Thoracic aorta (tissue), 2 donors: ENCODE data around the gene SPDYE17. TPM values are rescaled to one million over a fixed set of nuclear protein-coding genes. Genes with fewer than 3 reads are reported as not detected.
"Not testable (repeated sequence)": the region's sequence is repeated elsewhere in the genome, so short reads cannot be mapped to it uniquely, and the experiment has no call there.

Experiments
- ATAC-seq: fragments of 150-250 bp; one replicate; pipeline ENCODE4 v1.8.0; 2017; ENCODE audit warnings: low read depth; ENCODE audit not compliant: insufficient number of reproducible peaks, low FRiP score
- DNase-seq: peaks from one replicate; pipeline ENCODE4 v3.0.0-alpha.2; 2020; ENCODE audit warnings: low spot score
- H3K27ac ChIP-seq, 2 donors: fragments of 200-600 bp; sonication (generic); 1 replicate in 1 of 2; 2 replicates in 1 of 2; pipeline ENCODE4 v1.5.1; 2016; ENCODE audit warnings: mild to moderate bottlenecking in 2 of 2, moderate library complexity in 2 of 2
- H3K27me3 ChIP-seq: fragments of 200-600 bp; sonication (generic); replicated peaks from 2 replicates; pipeline ENCODE4 v1.6.0; 2016; ENCODE audit warnings: mild to moderate bottlenecking; ENCODE audit not compliant: insufficient read depth
- H3K36me3 ChIP-seq: fragments of 200-600 bp; sonication (generic); one replicate; pipeline ENCODE4 v1.5.1; 2016
- H3K4me1 ChIP-seq, 2 donors: fragments of 200-600 bp; sonication (generic); 1 replicate in 1 of 2; 2 replicates in 1 of 2; pipeline versions ENCODE4 v1.5.1 to v1.6.0; 2016; ENCODE audit warnings: low read depth in 2 of 2, mild to moderate bottlenecking in 1 of 2; ENCODE audit not compliant: control insufficient read depth in 1 of 2
- H3K4me3 ChIP-seq: fragments of 200-600 bp; sonication (generic); 2 replicates; pipeline ENCODE4 v1.5.1; 2016; ENCODE audit warnings: mild to moderate bottlenecking
- H3K9me3 ChIP-seq: fragments of 200-600 bp; sonication (generic); 2 replicates; pipeline ENCODE4 v1.5.1; 2016
- total RNA-seq, 2 donors: library from RNA; depleted of rRNA; stranded (reverse); fragments of >200 nt; gene quantifications; one replicate each; pipeline versions ENCODE4 v1.1.0 to v1.2.3, GENCODE V29; 2016

The SPDYE17 gene
- total RNA-seq, 2 donors from 2014 or later = not detected

DNA sequence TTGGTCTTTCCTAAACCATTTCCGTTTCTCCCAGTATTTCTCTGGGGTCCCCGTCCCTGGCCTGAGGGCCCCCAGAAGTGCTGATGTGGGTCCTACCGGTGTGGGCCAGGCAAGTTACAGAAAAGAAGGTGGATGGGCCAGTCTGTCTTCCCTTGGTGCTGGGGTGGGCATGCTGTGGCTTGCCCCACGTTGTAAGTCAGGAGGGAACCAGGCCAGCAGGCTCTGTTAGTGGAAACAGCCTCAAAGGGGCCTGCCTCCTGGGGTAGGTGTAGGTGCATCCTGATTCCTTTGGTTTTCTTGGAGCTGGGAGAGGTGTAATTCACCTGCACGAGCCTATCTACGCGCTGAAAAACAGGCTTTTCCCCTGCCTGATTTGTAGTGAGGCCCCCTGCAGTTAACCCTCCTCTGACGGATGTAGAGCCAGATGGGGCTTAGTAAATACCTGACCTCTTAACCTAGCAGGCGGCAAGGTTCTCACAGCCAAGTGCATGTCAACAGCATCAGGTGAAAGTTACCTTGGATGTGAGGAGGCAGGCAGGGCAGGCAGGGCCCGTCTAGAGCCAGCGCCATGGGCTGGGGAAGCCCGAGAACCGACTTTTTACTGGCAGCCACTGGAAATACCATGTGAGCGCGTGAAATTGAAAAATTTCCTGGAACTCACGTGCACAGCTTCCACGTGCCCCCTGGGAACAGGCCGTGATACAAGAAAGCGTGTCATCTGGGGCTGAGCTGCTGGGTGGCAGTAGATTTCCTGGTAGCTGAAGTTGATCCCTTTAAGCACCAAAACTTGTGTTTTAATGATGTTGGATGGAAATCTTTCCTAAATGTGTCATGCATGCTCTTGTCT lies 48.0 kb downstream of the SPDYE17 start:
- H3K36me3 ChIP-seq, H3K4me3 ChIP-seq, H3K27ac ChIP-seq, H3K27me3 ChIP-seq, DNase-seq, H3K4me1 ChIP-seq, H3K9me3 ChIP-seq, ATAC-seq: not testable (repeated sequence)

DNA sequence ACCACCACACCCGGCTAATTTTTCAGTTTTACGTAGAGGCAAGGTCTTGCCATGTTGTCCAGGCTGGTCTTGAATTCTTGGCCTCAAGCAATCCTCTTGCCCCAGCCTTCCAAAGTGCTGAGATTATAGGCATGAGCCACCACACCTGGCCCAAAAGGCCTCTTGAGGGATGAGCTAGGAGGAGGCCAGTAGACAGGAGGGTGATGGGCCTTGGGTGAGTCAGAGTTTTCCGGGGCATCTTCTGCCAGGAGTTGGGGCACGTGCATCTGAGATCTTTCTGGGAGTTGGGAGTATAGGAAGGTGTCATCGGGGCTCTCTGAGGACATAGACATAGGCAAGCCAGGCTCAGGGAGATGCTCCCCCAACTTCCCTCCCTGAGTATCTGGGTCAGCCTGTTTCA lies 48.8 kb downstream of the SPDYE17 start:
- not testable (repeated sequence) for H3K4me3 ChIP-seq, H3K4me1 ChIP-seq, DNase-seq, ATAC-seq, H3K27me3 ChIP-seq, H3K9me3 ChIP-seq, H3K27ac ChIP-seq, H3K36me3 ChIP-seq

DNA sequence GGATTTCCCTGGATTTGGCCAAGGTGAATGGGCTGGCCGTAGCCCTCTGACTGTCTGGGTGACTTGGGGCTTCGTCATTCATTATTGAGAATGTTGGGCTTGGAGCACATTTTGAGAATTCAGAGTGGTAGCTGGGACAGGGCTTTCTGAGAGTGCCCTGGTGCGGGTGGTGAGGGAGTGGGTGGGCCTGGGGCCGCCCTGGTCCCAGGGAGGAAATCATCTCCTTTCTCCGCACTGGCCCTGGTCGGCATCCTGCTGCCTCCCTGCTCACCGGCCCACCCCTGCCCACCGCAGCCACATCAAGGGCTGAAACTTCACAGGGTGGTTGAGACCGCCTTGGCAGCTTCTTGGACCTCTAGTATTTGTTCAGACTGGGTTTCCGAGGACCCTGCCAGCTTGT lies 49.7 kb downstream of the SPDYE17 start:
- H3K27me3 ChIP-seq, DNase-seq, H3K9me3 ChIP-seq, H3K27ac ChIP-seq, ATAC-seq, H3K36me3 ChIP-seq, H3K4me3 ChIP-seq, H3K4me1 ChIP-seq: not testable (repeated sequence)

DNA sequence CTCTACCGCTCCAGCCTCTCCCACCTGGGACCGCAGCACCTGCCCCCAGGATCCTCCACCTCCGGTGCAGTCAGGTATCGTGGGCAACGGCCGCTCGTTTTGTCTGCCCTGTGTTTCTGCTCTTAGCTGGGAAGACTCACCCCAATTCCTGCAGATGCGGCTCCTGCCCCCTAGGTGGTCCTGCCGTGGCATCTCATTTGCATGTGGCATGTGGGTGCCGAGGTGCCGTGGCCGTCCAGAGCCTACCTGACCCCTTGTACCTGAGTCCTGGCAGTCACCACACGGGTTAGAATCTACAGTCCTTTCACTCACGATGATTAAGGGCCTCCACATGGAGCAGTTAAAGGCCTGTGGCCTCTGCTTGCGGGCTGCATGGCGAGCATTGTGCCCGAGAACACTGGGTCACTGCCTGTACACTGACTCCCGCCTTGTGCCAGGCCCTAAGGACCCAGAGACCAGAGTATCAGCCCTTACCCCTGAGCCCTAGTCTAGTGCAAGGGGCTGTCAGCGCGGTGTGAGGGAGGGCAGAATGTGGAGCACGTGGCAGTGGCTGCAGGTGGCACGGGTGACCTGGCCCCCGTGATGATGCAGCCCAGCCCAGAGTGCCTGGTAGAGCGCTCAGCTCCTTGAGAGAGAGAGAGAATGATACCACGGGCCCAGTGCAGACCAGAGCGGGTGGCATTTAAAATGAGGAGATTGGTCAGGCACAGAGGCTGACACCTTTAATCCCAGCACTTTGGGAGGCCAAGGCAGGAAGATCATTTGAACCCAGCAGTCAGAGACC lies 50.8 kb downstream of the SPDYE17 start:
- H3K4me1 ChIP-seq, H3K27ac ChIP-seq, H3K36me3 ChIP-seq, H3K9me3 ChIP-seq, H3K27me3 ChIP-seq, H3K4me3 ChIP-seq, DNase-seq, ATAC-seq: not testable (repeated sequence)

DNA sequence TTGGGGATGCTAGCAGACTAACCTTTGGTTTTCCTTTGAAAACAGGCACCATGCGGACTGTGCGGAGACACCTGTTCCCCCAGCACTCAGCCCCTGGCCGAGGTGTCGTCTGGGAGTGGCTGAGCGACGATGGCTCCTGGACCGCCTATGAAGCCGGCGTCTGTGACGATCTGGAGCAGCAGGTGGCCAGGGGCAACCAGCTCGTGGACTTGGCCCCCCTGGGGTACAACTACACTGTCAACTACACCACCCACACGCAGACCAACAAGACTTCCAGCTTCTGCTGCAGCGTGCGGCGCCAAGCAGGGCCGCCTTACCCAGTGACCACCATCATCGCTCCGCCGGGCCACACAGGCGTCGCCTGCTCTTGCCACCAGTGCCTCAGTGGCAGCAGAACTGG lies 51.6 kb downstream of the SPDYE17 start:
- H3K4me1 ChIP-seq, H3K27ac ChIP-seq, H3K9me3 ChIP-seq, ATAC-seq, H3K4me3 ChIP-seq, H3K27me3 ChIP-seq, DNase-seq, H3K36me3 ChIP-seq: not testable (repeated sequence)

DNA sequence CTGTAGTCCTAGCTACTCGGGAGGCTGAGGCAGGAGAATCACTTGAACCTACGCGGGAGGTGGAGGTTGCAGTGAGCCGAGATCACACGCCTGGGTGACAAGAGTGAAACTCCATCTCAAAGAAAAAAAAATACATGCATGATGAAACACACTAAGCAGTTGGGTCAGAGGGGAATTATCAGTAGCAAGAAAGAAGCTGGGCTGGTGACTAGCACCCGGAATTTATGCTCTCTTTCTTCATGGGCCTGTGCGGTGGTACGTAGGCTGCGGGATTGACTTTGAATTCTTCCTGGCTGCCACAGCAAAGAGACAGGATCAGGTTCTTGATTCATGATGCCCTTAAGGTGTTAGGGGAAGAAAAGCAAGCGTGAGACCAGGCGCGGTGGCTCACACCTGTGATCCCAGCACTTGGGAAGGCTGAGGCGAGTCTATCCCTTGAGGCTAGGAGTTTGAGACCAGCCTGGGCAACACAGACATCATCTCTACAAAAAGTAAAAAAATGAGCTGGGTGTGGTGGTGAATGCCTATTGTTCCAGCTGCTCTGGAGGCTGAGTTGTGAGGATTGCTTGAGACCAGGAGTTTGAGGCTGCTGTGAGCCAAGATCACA lies 54.3 kb downstream of the SPDYE17 start:
- H3K27ac ChIP-seq, ATAC-seq, H3K27me3 ChIP-seq, H3K9me3 ChIP-seq, H3K36me3 ChIP-seq, H3K4me1 ChIP-seq, H3K4me3 ChIP-seq, DNase-seq: not testable (repeated sequence)

DNA sequence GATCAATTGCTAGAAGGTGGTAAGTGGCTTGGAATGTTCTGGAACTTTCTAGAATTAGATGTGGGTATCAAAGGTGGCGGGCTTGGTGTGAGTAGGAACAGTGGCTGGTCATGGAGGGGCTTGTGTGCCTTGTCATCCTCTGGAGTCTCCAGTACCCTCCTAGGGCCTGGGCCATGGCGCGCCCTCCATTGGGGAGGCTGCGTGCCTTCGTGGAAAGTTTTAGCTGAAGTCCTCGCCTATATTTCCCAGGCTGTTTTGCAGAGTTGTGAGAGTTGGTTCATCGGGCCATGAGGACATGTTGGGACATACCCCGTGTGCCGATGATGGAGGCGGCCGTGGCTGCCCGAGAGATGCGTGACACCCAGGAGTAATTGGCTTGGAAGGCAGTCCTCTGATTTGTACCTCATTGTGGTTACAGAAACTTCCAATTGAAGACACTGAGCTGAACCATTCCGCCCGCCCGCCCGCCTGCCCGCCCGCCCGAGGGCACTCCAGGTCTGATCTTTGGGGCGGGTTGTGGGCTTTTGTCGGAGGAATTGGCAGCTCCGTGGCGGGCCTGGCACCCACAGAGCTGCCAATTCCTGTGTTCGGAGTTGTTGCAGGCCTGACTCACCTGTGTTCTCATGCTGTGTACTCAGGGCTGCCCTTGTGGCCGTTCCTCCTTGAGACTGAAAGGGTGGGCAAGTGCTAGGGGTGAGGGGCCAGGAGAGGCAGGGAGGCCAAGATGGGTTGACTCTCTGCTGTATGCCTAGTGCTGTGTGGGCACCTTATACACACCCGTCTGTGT lies 57.2 kb downstream of the SPDYE17 start:
- not testable (repeated sequence) for ATAC-seq, H3K4me3 ChIP-seq, DNase-seq, H3K27ac ChIP-seq, H3K9me3 ChIP-seq, H3K27me3 ChIP-seq, H3K36me3 ChIP-seq, H3K4me1 ChIP-seq

DNA sequence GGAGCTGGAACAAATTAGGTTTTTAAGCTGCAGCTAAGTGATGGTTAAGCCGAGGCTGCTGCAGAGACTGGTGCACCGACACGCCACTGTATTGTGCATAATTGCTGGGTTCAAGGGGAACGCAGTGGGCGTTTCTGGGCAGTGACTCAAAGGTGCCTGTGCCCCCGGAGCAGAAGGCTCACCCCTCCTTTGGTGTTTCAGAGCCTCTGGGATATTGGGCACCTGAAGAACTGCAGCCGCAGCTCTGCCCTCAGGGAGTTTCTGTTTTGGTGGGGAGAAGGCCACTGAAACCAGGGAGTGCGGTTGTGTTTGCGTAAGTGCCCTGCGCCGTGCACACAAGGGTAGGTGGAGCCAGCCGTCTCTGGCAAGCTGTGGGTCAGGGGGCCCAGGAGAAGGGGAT lies 57.8 kb downstream of the SPDYE17 start:
- not testable (repeated sequence) for ATAC-seq, DNase-seq, H3K9me3 ChIP-seq, H3K27me3 ChIP-seq, H3K36me3 ChIP-seq, H3K4me3 ChIP-seq, H3K27ac ChIP-seq, H3K4me1 ChIP-seq

DNA sequence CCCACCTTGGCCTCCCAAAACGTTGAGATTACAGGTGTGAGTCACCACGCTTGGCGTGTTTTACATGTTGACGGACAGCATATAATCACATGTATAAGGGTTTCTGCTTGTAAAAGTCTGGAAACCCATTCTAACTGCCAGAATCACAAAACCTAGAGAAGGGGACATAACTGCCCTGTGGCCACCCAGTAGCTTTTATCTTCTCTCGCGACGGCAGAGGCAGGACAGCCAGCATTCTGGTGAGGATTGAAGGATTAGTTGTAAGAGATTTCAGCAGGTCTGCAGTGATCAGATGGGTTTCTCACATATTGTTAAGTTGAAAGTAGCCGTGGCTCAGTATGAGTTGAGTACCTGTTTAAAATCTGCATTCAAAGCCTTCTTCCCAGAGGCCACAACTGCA lies 59.8 kb downstream of the SPDYE17 start:
- H3K9me3 ChIP-seq, H3K36me3 ChIP-seq, H3K4me3 ChIP-seq, H3K27ac ChIP-seq, ATAC-seq, DNase-seq, H3K27me3 ChIP-seq, H3K4me1 ChIP-seq: not testable (repeated sequence)
